Left lung (tissue), 10 donors: ENCODE measurements around the gene EFR3B. TPM values are rescaled to one million over a fixed set of nuclear protein-coding genes. Genes with fewer than 3 reads are reported as not detected.

Experiments
- ATAC-seq: fragments of 200-7000 bp; cut with Tn5 transposase; one replicate; pipeline ENCODE4 v1.9.1; 2020; ENCODE audit warnings: moderate library complexity
- DNase-seq, 4 donors: peaks; one replicate each; pipeline ENCODE4 v3.0.0-alpha.2; 2013 to 2020
- H3K27ac ChIP-seq, 2 donors: fragments of 200-600 bp; sonication (generic) in 1 of 2; one replicate each; pipeline versions ENCODE4 v1.5.0 to v1.8.0; 2020 to 2021
- H3K27me3 ChIP-seq, 2 donors: fragments of 200-600 bp; sonication (generic) in 1 of 2; one replicate each; pipeline versions ENCODE4 v1.5.0 to v1.8.0; 2020 to 2021
- H3K36me3 ChIP-seq, 2 donors: fragments of 200-600 bp; sonication (generic) in 1 of 2; one replicate each; pipeline versions ENCODE4 v1.5.0 to v1.8.0; 2020 to 2021
- H3K4me1 ChIP-seq, 2 donors: fragments of 200-600 bp; one replicate each; pipeline ENCODE4 v1.8.0; 2021
- H3K4me3 ChIP-seq, 2 donors: fragments of 200-600 bp; sonication (generic) in 1 of 2; one replicate each; pipeline versions ENCODE4 v1.5.0 to v1.8.0; 2020 to 2021; ENCODE audit warnings: mild to moderate bottlenecking in 1 of 2
- H3K9me3 ChIP-seq, 2 donors: fragments of 200-600 bp; sonication (generic) in 1 of 2; one replicate each; pipeline versions ENCODE4 v1.5.0 to v1.8.0; 2020 to 2021
- intact Hi-C, 2 donors: fragments of 100-400 bp; cut with DNase I; formaldehyde crosslinking; loops; one replicate each; pipeline versions ENCODE4 v1.11.2 to v1.14.2; 2022
- polyA plus RNA-seq, 6 donors: library from polyadenylated mRNA; unstranded; fragments of 120-200 nt; gene quantifications; one replicate each; pipeline ENCODE4 v1.2.1, GENCODE V29; 2013; ENCODE audit not compliant: insufficient read length in 6 of 6
- total RNA-seq, 2 donors: library from RNA; stranded (reverse); fragmentation: NEBNext Ultra II Directional; extraction: Animal tissue kit (Norgen Biotek cat#: 25700); gene quantifications; one replicate each; pipeline ENCODE4 v1.2.1, GENCODE V29; 2021
- TF ChIP-seq, protein P1 (sequence below), 2 donors: fragments of 200-600 bp; sonication (generic) in 1 of 2; IDR thresholded peaks; one replicate each; pipeline versions ENCODE4 v1.5.0 to v1.8.0; 2021; ENCODE audit warnings: antibody characterized with exemption in 2 of 2
- donor health status: DM: no; HTN: yes; CAD: no.
- donor health status: DM: no; HTN: no; CAD: no.

EFR3B gene
- total and polyA plus RNA-seq, 8 donors = 2.4 to 10.5 (median 7.6) TPM

DNA sequence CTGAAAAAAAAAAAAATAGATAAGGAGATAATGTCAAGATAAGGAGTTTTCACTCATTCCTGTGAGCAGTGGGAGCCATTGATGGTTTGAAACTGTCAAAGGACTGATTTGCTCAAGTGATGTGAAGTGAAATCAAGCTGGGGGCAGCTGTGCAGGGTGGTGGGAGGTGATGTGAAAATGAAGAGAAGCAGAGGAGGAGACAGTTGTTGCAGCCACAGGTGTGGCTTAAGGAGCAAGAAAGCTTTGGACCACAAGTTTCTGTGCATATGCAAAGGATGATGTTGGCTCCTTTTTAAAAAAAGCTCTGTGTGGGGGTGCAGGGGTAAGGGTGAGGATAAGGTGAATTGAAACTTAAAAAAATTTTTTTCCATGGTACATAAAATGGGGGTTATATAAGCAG is 8.3 kb downstream of the EFR3B start:
- Histone ChIP-seq H3K9me3 (no peaks in the 10 kb centered on the region), H3K27ac (no peak overlapping the region), H3K4me3 (no peak overlapping the region), H3K27me3 (peaks cover 0 to 13% of the 10 kb centered on the region in 2 donors), H3K36me3 (no peaks in the 10 kb centered on the region), H3K4me1 (no peaks in the 10 kb centered on the region)
- ATAC-seq (no peak), DNase-seq (no peak)
- TF ChIP-seq, protein P1, sequence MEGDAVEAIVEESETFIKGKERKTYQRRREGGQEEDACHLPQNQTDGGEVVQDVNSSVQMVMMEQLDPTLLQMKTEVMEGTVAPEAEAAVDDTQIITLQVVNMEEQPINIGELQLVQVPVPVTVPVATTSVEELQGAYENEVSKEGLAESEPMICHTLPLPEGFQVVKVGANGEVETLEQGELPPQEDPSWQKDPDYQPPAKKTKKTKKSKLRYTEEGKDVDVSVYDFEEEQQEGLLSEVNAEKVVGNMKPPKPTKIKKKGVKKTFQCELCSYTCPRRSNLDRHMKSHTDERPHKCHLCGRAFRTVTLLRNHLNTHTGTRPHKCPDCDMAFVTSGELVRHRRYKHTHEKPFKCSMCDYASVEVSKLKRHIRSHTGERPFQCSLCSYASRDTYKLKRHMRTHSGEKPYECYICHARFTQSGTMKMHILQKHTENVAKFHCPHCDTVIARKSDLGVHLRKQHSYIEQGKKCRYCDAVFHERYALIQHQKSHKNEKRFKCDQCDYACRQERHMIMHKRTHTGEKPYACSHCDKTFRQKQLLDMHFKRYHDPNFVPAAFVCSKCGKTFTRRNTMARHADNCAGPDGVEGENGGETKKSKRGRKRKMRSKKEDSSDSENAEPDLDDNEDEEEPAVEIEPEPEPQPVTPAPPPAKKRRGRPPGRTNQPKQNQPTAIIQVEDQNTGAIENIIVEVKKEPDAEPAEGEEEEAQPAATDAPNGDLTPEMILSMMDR (IDR thresholded peaks at IDR 0.05) = no peak
- intact Hi-C loops = no loop called here

DNA sequence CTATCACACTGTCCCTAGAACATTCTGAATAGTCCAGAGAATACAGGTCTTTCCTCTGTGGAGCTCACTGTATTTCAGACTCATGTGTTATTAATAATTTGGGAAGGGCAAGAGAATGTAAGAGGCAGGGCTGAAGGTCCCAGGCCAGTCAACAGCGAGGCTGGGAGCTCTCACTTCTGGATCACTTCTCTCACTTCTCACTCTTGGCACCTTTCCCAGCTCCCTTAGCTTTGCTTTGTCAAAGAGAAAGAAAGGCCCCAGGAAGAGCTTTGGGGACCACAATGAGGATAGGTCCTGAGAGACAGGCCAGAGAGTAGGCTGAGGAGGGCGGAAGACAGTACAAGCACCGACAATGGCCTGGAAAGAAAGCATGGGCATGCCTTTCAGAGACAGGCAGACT is 11.2 kb downstream of the EFR3B start:
- H3K4me3 ChIP-seq = no peak overlapping the region
- no peaks in the 10 kb centered on the region for H3K36me3 ChIP-seq
- H3K27ac ChIP-seq = no peak overlapping the region
- H3K4me1 ChIP-seq = no peaks in the 10 kb centered on the region
- no peaks in the 10 kb centered on the region for H3K27me3 ChIP-seq
- TF ChIP-seq, protein P1 (IDR thresholded peaks at IDR 0.05) = no peak
- intact Hi-C loops = no loop called here
- ATAC-seq = peak; percentile 37
- peak in 1 of 4 donors; percentile 32 for DNase-seq
- H3K9me3 ChIP-seq = no peaks in the 10 kb centered on the region

DNA sequence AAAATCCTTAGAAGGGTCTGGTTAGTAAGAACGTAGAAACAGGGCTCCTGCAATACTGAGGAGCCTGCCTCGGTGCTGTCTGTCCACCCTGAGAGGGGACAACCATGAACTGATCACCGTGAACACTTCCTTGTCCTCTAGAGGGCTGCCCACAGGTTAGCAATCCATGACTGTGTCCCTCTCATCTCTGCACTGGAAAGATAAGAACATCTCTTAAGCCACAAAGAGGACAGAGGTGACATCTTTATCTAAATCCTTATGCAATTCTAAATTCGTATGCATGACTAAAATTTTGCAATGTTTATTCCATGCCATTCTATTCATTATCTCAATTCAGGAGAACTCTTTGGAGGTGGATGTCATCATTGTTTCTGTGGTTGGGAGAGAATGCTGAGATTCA is 12.8 kb downstream of the EFR3B start:
- H3K4me1 ChIP-seq = no peaks in the 10 kb centered on the region
- TF ChIP-seq, protein P1 (IDR thresholded peaks at IDR 0.05) = no peak
- H3K36me3 ChIP-seq = no peaks in the 10 kb centered on the region
- H3K27me3 ChIP-seq = no peaks in the 10 kb centered on the region
- DNase-seq (no peak), ATAC-seq (no peak)
- H3K4me3 ChIP-seq = no peak overlapping the region
- no peaks in the 10 kb centered on the region for H3K9me3 ChIP-seq
- no peak overlapping the region for H3K27ac ChIP-seq
- intact Hi-C loops = no loop called here

DNA sequence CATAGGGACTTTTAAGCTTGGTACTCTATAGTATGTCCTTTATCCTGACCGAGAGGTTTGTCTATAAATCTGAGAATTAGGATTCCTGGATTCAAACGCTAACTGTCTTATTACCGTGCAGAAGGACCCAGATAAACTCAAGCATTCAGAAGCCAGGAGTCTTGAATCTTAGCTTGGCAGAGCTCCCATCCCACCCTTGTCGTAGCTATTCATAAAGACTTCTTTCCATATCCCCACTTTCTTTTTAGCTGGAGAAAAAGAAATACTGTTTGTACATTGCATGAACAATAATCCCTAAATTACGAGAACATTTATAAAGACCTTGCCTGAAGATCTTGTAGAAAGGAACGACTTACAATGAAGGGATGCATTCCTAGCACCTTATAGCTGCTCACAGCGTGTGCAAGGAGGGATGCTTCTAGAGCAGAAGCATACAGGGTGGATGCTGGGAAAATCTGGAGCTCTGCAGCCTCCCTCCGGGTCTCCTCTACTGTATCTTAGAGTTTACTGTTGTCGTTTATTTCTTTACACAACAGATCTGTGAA is 13.6 kb downstream of the EFR3B start:
- DNase-seq = no peak
- TF ChIP-seq, protein P1 (IDR thresholded peaks at IDR 0.05) = no peak
- intact Hi-C loops = no loop called here
- Histone ChIP-seq H3K9me3 (no peaks in the 10 kb centered on the region), H3K4me1 (no peaks in the 10 kb centered on the region), H3K27ac (no peak overlapping the region), H3K36me3 (no peaks in the 10 kb centered on the region), H3K27me3 (no peaks in the 10 kb centered on the region), H3K4me3 (no peak overlapping the region)
- no peak for ATAC-seq

DNA sequence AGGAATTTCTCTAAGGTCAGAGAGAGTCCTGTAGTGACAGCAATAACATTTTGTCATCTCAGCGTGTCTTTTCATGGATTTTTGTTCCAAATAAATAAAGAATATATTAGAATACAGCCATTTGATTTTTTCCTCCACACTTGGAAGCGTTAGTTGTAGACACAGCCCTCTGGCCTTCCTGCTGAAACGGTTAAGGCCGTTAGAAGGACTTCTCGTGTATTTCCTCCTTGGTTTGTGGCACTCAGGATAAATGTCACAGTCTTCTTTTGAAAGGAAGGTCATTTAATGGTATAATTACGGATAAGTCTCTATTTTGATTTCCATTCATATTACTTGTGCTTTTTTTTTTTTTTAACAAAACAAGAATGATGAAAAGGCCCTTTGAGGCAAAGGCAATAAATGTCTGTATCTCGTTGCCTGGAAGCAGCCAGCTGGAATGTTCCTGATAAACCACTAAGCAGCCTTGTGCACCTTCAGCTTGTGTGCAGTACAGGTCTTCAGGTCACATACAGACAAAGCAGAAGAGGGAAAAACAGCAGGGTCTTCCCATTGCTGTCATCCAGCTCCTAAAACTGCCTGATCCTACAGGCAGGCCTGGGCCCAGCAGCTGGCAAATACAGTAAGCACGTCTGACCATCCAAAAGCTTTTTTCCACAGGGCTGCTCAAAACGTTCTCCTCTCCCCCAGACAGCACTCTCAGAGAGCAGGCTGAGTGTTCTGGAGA is 14.4 kb downstream of the EFR3B start:
- Histone ChIP-seq H3K27ac (no peak overlapping the region), H3K9me3 (no peaks in the 10 kb centered on the region), H3K4me1 (no peaks in the 10 kb centered on the region), H3K36me3 (no peaks in the 10 kb centered on the region), H3K27me3 (no peaks in the 10 kb centered on the region), H3K4me3 (no peak overlapping the region)
- intact Hi-C loops = no loop called here
- no peak for DNase-seq
- TF ChIP-seq, protein P1 (IDR thresholded peaks at IDR 0.05) = no peak
- no peak for ATAC-seq
